GM19025 (cell line): ENCODE measurements around the gene URAD.
"Not testable (repeated sequence)": the region's sequence is repeated elsewhere in the genome, so short reads cannot be mapped to it uniquely, and the experiment has no call there.

Experiments
- ATAC-seq: cut with Tn5 transposase; IDR thresholded peaks from one replicate; pipeline ENCODE4 v1.9.1; 2021; ENCODE audit warnings: mild to moderate bottlenecking, low read depth, moderate library complexity; ENCODE audit not compliant: unreplicated experiment

Gene URAD

DNA sequence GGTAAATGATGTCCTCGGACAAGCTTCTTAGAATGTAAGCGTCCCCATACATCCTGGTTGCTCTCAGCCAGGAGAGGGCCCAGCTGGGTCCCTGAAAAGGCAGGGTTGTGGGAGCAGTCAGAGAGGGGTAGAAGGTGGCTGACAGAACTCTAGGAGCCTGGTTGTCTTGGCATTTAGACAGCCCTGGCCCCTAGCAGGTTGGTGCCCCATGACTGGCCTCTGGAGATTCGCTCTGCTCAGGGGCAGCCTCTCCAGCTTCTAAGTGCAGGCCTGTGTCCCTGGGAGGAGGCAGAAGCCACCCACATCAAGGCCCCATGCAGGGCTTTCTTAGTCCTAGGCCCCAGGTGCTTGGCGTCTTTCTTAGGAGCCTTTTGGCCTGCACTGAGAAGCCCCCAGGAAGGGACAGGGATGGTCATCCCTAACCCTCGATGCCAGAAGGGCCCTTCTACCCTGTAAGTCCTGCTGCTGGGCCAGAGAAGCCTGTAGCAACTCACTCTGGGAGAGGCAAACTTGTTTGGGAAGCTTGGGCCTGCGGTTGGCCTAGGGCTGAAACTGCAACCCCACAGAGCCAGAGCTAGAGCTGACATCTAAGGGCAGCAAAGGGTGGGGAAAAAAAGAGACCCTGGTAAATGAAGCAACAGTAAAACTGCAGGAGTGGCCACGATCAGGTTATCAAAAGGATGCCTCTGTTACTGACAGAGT, 16.6 kb downstream of the URAD start:
- no peak for ATAC-seq

DNA sequence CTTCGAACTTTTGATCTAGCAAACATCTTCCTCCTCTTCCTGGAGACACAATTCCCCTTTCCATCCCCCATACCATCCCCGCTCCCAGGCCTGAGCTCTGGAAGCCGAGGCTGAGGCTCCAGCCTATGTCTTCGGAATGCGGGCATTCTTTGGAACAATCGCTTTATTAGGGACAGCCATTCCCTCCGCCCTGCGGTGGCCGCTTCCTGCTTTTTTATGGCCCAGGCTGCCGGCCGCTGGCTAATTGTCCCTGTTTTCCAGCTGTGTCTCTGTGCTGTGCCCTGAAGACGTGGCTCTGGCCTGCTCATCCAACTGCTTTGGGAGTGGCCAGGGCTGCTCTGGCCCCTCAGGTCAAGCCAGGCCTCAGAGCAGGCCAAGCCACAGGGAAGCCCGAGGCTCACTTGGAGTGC, 17.3 kb downstream of the URAD start:
- no peak for ATAC-seq

DNA sequence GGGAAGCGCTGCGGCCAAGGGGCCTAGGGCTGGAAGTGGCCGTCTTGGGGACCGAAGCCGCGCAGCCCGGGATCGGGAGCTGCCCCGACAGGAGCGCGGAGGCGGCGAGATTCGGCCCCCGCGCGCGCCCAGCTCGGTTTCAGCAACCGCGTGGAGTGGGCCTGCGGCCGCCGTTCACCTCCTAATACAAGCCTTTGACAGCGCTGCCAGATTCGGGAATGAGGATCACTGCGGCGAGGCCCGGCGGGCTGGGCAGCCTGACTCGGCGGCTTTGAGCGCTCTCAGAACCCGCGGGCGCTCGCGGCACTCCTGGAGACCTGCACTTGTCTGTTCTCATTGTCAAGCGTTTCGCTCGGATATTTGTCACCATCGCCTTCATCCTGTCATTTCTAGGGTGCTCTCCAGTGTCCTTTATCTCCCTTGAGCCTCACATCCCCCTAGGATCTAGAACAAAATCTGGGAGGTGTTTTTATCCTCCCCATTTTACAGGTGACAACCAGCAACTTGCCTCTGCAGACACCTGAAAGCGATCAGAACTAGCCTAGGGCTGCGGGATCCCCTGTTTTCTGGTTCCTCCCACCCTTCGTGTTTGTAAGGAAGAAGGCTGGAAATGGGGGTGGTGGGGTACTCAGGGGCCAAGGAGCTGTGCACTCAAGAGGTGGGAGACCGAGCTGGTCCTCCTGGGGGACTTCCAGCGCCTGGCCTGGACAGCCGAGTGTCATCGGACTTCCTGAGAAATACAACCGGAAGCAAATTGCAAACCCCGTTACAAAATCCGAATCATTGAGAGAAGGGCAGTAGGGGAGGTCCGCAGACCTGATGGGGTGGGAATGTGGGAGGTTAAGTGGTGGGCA, 17.9 kb downstream of the URAD start:
- no peak for ATAC-seq

DNA sequence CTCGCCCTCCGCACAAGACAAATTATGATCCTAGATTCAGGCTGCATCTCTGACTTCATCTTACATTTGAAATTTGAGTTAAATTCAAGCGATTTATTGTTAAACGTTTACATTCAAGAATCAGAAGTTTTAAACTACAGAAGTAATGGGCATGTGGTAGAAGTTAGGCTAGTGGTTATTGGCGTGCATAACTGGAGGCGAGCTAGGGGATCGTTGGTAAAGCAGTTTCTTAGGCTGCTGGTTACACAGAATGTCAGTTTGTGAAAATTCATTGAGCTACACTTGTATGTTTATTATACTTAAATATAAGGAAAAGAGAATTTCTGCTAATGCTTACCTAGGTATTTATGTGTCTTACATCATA, 18.6 kb downstream of the URAD start:
- ATAC-seq = no peak

DNA sequence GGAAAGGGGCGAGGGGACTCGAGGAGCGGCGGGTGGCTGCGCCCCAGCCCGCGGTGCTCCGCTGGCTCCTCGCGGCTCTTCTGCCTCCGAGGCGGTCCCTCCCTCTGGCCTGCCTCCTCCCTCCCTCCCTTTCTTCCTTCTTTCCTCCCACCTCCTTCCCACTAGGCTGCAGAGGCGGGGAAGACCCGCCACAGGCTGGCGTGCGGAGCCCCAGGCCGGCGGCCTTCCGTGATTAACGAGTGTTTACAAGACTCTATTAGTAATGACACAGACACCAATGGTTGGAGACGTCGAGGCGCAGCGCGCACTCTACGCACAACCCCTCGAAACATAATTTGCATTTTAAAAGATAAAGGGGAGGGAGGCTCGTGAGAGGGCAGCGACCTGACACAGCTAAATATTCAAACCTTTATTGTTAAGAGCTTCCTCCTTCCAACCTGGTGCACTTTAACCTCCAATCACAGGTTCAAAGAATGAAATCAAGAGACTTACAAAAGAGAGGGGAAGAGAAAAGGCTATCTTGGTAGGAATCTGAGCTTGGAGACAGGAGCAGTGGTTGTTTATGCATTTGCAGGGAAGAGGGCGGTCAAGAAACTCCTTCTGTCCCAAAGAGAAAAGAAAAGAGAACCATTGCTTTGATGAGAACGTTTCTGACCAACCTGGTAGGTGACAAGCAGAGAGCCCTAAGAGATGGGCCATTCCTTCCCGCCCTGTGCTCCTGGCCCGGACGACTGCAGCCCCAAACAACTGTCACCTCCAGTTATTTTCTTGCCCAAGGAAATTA, 19.2 kb downstream of the URAD start, which contains the start of gene CDX2:
Gene CDX2, minus strand, starts transcription at position 234 of the 784 bp plus-strand sequence. CDS start 309 bp downstream, outside the sequence.
- no peak for ATAC-seq

DNA sequence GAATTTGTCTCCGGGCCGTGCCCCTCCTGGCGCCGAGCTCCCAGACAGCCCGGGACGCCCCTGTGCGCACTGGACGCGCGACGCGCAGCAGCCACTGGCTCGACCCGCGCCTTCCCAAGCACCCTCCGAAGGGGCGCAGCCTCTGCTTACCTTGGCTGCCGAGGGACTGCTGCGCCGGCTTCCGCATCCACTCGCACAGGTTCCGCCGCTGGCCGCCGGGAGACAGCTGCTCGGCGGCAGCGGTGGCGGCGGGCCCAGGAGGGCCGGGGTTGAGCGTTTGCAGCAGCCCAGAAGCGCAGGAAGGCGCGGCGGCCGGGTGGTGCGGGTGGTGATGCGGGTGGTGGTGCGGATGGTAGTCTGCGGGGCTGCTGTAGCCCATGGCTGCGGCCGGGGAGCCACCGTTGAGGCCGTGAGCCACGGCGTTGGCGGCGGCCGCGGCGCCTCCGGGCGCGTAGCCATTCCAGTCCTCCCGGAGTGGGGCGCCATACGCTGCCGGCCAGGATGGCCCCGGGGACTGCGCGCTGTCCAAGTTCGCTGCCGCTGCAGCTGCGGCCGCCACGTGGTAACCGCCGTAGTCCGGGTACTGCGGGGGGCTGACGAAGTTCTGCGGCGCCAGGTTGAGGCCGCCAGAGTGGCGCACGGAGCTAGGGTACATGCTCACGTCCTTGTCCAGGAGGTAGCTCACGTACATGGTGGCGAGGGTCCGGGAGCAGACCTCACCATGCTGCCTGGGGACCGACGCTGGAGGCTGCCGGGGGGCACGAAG, 20.0 kb downstream of the URAD start:
- ATAC-seq = no peak

DNA sequence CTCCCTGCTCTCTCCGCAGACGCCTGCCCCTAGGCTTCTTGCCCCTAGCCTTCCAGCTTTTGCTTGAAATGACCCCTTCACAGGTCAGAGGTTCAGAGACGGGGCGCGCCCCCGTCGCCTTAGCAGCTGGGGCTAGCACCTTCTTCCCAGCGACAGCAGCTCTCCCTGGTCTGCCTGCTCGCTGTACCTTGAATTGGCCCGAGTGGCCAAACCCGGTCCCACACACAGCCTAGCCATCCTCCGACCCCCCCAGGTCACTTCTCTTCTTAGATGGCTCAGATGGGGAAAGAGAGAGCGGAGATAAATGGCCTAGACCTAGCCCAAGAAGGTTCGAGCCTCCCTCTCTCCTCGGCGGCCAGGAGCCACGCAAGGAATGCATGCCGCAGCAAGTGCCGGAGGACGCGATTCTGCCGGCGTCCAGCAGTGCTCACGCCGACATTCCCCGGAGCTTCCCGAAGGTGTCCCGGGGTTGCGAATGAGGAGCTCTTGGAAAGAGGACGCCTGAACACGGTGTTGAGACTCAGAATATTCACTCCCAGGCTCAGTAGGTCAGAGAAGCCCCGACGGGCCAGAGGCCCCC, 20.7 kb downstream of the URAD start:
- no peak for ATAC-seq

DNA sequence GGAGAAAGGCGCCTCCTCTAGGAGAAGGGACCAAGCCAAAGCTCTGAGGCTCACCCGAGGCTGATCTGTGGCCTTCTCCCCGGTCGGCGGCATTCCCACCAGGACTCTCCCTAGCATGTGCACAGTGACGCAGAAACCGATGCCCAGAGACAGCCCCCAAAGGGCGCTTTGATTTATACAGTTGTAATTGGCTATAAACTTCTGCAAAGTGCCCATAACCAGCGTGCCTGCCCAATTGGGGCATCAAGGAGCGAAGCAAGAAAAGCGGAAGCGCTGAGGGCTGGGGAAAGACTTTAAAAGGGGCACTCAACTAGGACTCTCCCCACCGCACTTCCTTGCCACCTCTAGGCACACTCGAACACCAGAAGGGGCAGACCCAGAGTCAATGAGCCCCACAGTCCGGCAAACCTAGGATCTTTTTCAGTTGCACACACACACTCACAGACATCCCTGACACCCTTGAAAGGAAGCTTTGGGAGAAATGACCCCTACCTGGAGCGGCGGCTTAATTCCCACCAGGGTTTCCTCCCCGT, 21.2 kb downstream of the URAD start:
- no peak for ATAC-seq

DNA sequence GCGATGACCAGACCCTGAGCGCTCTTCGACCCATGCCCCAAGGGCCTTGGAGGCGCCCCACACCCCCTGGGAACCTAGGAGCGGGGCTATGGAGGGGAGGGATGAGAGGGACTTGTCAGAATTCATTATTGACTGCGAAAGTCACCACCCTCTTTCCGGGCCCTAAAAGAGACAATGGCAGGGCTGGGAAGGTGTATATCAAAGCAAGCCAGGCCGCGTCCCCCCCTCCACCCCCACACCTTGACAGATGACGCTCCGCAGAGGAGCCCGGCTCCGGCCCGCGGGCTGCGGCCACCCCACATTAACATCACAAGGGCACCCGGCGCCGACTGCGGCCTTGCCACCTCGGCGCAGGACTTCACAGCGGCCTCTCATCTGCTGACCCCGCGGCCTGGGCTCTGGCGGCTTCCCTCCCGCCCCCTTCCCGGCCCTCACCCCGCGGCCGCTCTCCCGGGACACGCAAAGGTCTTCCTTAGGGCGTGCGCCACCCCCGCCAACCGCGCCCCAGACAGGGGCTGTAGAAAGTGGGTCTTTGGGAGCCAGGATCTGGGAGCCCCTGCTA, 21.8 kb downstream of the URAD start:
- ATAC-seq = no peak

DNA sequence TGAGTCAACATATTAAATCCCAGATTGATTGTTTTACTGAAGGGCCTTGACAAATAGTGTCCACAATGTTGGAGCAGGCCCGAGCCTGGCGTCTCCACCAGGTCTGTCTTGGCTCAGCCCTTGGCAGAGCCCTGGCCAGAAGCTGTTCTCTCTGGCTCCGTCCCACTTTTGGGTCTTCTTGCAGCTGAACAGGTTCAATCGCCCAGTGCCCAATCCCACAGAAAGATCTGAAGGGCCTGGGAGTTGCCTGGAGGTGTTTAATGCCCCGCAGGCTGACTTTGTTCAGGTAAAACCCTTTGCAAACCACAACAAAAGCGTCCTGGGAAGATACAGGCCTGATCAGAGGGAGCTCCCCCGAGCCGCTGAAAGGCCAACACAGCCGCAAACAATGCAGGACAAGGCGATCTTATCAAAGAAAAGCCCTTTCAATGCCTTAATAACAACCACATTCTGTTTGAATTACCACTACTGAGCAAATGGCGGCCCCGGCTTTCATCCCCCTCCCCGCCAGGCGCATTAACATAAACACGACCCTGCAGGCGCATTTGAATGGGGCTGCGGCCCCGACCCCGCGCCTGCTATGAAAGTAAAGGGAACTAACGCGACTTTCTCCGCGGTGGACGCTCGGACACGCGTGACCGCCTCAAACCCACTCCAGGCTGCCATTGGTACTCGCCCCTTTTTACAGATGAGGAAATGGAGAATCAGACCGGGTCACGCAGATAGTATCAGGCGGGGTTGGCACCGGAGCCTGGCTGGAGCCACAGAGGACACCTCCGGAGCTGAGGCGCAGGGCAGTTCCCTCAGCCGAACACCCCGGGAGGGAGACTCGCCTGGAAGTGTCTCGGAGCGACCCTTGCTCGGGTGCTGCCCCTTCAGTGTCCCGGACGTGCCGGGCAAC, 22.5 kb downstream of the URAD start:
- ATAC-seq = no peak

DNA sequence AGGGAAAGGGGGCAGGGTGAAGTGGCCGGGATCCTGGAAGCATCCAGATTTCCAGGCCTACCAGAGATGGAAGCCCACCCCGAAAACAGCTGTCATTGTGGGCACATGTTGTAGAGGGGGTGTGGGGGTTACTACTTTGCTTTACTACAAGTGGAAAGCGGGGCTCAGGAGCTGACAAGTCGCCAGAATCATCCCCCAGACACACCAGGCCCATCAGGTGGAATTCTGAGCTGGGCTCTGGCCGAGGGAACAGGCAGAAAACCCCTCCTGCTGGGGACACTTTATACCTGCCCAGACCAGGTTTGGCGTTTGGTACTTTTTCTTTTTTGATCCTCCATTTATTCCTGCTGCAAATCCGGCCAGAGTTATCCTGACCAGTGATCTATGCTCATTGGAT, 23.2 kb downstream of the URAD start:
- no peak for ATAC-seq

DNA sequence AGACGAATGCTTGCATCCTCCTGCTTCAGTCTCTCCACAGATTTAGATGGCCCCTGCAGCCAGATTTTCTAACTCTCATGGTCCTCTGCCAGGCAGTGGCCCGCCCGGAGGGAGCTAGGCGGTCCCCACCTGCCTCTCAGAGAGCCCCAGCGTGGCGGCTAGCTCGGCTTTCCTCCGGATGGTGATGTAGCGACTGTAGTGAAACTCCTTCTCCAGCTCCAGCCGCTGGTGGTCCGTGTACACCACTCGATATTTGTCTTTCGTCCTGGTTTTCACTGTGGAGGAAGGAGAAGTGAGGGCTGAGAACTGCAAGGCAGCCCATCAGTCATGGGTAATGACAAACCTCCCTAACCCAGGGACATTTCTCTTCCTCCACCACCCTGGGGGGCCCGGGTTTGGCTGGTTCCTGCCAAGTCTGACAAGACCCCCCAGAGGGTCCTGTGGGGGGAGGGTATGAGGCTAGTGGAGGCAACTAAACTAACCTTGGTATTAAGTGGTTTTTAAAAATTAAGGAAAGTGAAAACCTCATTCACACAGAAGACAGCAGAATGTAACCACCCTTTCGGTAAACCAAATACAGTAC, 23.7 kb downstream of the URAD start:
- ATAC-seq = no peak

DNA sequence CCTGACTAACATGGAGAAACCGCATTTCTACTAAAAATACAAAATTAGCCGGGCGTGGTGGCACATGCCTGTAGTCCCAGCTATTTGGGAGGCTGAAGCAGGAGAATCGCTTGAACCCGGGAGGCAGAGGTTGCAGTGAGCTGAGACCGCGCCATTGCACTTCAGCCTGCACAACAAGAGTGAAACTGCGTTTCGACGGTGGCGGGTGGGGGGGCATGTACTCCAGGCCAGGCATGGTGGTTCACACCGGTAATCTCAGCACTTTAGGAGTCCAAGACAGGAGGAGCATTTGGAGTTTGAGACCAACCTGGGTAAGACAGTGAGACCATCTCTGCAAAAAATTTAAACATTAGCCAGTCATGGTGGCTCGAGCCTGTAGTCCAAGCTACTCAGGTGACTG, 24.3 kb downstream of the URAD start:
- not testable (repeated sequence) for ATAC-seq

DNA sequence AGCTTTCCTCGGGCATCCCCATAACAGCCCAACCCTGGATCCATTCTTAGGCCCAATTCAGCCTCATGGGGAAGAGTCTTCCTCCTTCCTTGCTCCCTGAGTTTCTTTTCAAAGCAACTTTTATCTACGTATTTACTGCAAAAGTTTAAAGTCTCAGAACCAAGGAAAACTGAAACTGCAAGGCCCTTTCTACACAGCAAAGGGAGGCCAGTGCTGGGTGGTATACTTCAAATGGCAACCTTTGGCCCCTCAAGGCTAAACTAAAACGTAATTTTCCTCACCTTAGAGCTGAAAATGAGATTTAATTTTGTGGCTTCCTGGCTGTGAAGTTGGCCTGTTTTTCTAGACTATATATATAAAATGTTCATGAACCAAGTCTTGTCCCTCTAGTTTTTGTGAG, 25.0 kb downstream of the URAD start:
- no peak for ATAC-seq

DNA sequence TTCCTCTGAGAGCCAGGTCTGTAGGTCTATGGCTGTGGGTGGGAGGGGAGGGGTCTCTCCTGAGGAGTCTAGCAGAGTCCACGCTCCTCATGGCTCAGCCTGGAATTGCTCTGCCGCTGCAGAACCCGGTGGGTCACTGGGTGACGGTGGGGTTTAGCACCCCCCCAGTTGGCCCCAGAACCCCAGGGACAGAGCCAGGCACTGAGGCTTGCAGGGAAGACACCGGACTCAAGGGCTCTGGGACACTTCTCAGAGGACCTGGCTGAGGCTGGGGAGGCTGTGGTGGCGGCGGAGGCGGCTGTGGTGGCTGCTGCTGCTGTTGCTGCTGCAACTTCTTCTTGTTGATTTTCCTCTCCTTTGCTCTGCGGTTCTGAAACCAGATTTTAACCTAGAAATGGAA, 25.5 kb downstream of the URAD start:
- ATAC-seq = no peak

DNA sequence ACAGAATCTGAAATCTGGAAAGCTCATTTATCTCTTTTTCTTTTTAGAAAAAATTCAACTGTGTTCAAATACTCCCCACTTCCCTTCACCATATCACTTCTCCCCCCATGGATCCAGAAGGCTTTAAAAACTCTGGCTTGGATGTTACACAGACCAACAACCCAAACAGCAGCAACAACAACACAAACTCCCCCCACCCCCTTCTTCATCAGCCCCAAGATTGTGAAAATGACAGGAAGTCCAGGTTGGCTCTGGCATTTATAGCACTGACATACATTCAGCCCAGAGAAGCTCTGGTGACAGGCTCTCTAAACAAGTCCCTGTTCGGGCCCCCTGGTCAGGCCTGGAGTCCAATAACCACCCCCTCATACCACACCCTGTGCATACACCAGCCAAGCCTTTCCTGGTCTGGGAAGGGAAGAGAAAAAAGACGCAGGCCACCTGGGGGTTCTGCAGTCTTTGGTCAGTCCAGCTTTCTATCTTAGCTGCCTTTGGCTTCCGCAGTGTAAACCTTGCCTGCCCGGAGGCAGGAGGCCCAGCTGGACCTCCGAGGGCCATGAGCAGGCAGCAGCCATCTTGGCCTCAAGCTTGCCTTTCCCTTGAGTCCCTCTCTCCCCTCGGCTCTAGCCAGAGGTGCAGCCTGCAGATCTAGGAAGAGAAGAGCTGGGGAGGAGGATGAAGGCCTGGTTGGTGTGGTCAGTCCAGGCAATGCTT, 26.2 kb downstream of the URAD start:
- ATAC-seq = no peak

DNA sequence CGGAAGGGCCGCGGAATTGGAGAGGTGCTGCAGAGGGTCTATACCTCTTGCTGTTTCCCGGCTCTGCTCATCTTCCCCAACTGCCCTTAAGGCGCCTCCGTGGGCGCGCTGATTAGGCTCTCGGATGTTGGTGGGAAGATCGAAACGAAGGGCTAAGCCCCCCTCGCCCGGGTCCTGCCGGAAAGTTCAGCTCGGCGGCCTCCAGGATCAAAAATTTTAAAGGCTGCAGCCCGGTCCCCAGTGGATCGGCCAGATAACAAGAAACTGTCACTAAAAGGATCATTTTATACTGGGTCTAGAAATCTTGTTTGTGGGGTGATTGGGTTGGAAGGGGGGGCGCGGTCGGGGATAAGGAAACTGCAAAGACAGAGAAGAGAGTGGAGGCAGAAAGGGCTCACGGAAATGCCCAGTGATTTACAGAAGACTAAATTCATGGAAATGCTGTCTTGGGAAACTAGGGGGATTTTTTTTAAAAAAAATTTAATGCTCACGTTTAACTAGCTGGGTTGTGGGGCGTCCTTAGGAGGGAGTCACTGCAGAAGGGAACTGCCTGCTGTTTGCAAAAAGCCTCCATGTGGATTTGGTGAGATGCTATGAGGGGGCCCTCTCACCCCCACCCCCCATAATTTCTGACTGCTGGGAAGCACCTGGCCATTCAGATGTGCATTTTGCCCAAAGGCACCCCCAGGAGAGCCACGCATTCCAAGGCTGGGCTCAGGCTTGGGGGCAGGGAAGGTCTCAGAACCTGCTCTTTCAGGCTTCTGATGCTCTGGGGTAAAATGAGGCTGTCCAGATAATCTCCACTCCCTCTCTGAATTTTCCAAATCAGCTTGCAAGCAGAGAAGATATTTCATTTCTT, 27.0 kb downstream of the URAD start:
- ATAC-seq = no peak
